ENCODE results near the gene OPA3.

- no peak for TF ChIP-seq CTCF (IDR thresholded peaks at IDR 0.05; ENCODE audit: insufficient read depth, low read length)
- TF ChIP-seq POLR2AphosphoS5 (IDR thresholded peaks at IDR 0.05; ENCODE audit: low read depth), result no peak
These were observed 106.7 kb downstream of the OPA3 start for GRCh38 chr19:45477713-45478453.

All from HL-60 (cell line).